Skin epidermis (tissue), 12 donors: ENCODE measurements around the gene CRYBG1.

Experiments used
- H3K27ac ChIP-seq, 21 experiments: fragments of 200-600 bp; sonication (generic) in 11 of 21; one replicate each; pipeline ENCODE4 v1.5.0; 2020; ENCODE audit warnings: mild to moderate bottlenecking in 3 of 21, inconsistent platforms in 2 of 21, moderate library complexity in 2 of 21
- H3K4me3 ChIP-seq, 7 experiments: fragments of 200-600 bp; sonication (generic) in 2 of 7; one replicate each; pipeline ENCODE4 v1.5.0; 2020; ENCODE audit warnings: inconsistent platforms in 2 of 7, mild to moderate bottlenecking in 2 of 7, moderate library complexity in 1 of 7

The CRYBG1 gene

DNA sequence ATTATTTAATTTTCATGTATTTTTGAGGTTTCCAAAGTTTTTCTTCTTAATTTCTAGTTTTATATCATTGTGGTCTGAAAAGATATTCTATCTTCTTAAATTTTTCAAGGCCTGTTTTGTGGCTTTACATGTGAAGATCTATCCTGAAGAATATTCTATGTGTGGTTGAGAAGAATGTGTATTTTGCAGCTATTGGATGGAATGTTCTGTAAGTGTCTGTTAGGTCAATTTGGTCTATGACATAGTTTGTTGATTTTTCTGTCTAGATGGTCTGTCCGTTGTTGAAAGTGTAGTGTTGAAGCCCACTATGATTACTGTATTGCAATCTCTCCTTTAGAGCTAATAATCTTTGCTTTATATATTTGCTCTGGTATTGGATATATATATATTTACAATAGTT, 125.7 kb downstream of the CRYBG1 start:
- no peak overlapping the region for H3K27ac ChIP-seq
- H3K4me3 ChIP-seq = no peak overlapping the region

DNA sequence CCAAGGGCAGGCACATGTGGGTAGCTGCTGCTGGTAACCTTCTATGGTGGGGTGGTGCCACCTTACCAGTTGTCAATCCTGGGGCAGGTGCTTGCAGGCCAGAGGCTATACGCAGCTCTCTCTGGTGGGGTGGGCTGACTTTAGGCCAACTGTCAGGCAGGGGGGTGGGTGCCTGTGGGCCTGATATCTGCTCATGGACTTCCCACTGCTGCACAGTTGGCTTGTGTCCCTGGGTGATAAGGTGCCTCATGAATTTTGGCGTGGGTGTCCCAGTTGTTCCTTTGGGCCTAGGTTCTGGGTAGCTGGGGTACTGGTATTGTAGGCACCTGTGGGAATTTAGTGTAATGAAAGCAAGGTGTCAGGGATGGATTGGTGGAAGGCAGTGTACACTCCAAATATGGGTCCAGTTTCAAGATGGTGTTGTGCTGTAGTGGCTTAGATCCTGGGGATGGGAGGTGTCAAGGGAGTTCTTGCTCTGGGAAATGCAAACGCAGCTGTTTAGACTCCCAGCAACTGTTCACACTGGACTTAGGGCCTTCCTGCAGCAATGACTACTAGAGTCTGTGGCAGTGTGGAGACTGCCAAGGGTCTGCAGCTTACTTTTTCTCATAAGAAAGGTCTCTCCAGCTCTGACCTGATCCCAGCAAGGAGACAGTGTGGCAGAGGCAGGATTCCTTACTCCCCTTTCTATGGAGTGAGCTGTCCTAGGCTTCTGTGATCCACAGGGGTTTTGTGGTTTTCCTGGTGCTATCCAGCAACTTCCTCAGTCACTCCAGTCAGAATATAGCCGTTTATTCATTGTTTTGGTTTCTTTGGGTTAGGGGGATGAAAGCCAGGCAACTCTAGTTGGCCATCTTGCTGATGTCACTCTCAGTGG, 128.2 kb downstream of the CRYBG1 start:
- H3K27ac ChIP-seq = no peak overlapping the region
- no peak overlapping the region for H3K4me3 ChIP-seq

DNA sequence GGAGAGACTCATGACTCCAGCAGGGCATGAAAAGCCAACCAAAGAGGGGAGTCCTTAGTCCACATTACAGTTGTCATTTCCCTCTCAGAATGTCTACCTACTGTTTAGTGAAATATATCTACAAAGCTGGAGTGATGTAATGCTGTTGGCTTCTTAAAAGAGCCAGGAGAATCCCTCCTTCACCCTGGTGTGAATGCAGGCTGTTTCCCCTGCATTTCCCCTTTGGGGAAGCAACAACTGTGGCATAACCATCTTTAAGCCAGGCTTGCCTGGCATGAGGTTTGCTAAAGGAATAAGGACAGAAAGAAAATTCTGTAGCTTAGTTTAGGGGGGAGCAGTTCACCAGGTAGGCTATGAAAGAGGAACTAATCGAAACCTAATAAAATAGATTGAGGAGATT, 129.5 kb downstream of the CRYBG1 start:
- H3K4me3 ChIP-seq = no peak overlapping the region
- H3K27ac ChIP-seq = no peak overlapping the region

DNA sequence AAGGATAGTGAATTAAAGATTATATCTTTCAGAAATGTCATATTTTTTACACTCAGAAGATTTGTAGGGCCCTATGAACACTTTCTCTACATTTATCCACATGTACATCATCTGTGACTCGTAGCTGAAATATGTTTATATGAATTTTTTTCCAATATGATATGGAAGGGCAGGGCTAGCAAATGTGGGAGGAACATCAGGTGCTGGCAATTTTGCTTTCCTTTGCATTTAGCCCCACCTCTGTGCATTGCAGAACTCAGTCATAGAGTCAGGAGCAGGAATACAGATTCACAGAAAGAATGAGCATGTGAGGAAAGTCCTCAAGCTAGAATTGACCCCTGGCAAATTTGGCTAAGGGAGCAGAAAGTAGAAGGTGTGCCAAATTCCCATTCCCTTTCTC, 129.9 kb downstream of the CRYBG1 start:
- Histone ChIP-seq H3K27ac (no peak overlapping the region), H3K4me3 (no peak overlapping the region)

DNA sequence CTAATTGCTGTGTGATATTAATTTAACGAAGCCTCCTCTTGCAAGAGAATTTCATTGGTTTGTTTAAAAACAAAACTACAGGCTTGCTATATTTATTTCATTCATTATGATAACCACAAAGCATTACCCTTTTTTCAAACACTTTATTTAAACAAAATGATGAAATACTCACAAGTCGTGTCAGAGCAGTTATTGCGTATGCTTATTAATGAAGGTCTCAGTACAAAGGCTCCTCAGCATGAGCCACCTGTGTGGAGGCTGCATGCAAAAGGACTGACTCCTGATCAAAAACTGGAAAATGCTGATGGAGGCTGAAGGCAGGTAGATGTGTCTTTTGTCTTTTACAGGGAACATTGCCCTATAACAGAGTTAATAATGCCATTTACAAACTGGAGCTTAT, 130.5 kb downstream of the CRYBG1 start:
- no peak overlapping the region for H3K27ac ChIP-seq
- no peak overlapping the region for H3K4me3 ChIP-seq

DNA sequence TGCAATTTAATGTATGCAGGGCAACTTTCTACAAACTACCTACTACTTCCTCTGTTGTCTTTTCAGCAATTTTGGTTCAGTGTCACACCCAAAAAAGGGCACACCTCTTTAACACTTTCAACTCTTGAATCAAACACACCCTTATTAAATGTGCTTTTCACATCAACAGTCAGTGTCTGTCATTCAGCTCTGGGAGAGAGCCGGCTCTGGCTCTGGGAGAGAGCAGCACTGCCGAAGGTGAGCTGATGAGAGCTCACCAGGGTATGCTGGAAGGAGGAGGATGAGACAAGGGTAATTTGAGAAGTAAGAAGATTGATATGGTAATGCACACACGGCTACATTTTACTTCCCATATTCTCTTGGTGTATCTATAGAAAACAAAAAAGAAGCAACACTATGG, 134.5 kb downstream of the CRYBG1 start:
- peak overlapping the region in 12 of 21 experiments; percentile 3 to 82 (median 44) for H3K27ac ChIP-seq
- H3K4me3 ChIP-seq = peak overlapping the region in 4 of 7 experiments; percentile 3 to 19 (median 14)

DNA sequence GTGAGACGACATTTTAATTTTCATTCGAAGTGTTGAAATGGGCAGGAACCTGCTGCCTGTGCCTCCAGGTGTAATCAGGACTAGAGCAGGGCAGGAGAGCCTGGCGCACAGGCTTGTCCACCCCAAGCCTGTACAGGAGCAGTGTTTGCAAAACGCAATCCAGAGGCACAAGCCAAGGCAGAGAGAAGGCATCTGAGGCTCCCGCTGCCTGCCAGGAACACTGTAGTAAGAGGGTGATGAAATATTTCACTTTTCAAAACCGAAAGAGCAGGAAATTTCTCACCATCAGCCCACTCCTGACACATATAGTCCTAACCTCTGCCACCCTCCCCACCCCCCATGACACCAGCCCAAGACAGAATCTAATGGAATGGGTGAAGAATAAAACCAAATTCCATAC, 136.3 kb downstream of the CRYBG1 start:
- Histone ChIP-seq H3K4me3 (peak overlapping the region in 2 of 7 experiments; percentile 4 to 12), H3K27ac (peak overlapping the region in 18 of 21 experiments; percentile 1 to 82 (median 56))

DNA sequence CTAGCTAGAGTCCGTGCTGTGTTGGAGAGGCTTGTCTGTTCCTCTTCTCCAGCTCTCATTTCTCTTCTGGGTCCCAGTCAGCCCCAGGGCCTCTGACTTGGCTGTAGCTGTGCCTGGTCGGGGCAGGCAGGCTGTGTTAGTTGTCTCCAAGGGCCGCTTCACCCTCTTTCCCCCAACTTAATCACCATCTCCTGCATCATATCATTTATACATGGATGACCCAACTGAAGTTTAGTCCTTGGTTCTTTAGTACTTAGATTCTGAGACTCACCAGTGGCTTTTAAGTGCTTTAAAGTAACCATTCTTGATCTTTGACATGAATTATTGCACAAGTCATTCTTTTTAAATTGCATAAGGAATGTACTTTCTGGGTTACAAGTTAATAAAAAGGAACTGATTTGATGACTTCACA, 141.4 kb downstream of the CRYBG1 start:
- Histone ChIP-seq H3K4me3 (no peak overlapping the region), H3K27ac (peak overlapping the region in 4 of 21 experiments; percentile 34 to 55 (median 52))

DNA sequence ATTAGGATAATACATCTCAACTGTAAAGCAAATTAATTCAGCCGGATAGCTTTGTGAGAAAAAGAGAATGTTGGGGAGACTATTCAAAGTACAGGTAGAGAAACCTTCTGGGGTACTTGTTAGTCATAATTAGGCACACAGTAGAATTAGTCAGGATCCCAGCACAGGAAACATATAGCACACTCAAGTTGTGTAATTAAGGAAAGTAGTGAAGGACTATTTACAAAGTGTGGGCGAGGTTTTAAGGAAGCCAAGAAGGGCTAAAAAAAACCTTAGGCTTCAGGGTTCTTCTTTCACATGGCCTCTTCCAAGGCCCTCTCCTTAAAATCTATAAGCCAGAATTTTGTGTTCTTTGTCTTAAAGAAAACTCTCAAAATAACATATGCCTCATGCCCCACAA, 142.0 kb downstream of the CRYBG1 start:
- Histone ChIP-seq H3K4me3 (no peak overlapping the region), H3K27ac (peak overlapping the region in 8 of 21 experiments; percentile 2 to 55 (median 38))

DNA sequence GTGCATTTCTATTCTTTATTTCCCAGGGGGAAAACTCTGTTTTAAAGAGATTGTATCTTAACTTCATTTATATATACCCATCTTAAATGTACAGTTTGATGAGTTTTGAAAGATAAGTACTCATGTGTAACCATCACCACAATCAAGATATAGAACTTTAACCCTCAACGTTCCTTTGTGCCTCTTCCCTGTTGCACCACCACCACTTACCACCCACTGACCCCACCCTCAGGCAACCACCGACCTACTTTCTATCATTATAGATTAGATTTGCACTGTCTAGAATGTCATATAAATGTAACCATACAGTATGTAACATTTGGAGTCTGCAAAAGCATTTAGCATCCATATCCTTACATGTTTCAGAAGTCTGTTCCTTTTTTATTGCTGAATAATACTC, 147.8 kb downstream of the CRYBG1 start:
- Histone ChIP-seq H3K4me3 (no peak overlapping the region), H3K27ac (no peak overlapping the region)

DNA sequence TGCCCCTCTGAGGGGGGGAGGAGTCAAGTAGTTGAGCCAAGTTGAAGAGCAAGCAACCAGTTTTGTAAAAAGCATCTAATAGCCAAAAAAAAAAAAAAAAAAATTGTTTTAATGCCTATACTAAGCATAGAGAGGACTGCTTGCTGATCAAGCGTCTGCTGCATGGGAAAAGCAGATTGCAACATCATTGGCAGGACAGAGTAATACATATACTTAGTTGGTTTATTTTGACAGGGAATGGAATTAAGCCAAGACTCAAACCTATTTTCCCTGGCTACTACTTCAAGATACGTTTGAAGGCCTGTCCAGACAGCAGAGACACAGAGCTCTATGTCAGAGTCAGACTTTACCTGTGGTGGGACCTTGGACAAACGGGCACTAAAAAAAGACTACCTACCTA, 148.3 kb downstream of the CRYBG1 start:
- no peak overlapping the region for H3K27ac ChIP-seq
- H3K4me3 ChIP-seq = no peak overlapping the region

DNA sequence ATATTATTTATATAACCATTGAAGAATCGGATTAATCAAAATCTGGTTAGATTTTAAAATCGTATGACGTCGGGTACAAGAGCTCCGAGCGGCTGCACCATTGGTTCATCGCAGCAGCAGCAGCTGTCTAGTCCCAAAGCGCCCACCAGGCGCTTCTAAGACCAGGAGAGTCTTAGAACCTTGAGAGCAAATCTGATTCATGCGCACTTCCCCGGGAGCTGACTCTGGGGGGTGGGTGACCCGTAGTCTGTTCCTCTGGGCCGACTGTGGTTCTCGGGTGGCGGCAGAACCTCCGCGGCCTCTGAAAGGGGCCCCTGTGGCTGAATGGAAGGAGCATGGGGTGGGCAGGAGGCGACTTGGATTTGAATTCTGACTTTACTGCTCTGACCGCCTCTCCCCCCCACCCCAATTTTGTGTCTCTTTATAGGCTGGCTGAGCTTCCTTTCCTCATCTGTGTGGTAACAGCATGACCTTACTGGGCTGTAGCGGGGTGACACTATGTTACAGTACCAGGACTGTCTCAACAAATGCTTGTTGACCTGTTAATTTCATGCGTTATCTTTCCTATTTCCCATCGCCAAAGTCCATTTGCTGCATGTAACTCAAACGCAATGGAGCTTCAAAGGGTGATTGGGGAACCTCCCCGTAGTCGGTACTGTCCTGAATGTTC, 149.0 kb downstream of the CRYBG1 start:
- Histone ChIP-seq H3K27ac (peak overlapping the region in 5 of 21 experiments; percentile 14 to 99 (median 53)), H3K4me3 (peak overlapping the region in 6 of 7 experiments; percentile 36 to 78 (median 56))

DNA sequence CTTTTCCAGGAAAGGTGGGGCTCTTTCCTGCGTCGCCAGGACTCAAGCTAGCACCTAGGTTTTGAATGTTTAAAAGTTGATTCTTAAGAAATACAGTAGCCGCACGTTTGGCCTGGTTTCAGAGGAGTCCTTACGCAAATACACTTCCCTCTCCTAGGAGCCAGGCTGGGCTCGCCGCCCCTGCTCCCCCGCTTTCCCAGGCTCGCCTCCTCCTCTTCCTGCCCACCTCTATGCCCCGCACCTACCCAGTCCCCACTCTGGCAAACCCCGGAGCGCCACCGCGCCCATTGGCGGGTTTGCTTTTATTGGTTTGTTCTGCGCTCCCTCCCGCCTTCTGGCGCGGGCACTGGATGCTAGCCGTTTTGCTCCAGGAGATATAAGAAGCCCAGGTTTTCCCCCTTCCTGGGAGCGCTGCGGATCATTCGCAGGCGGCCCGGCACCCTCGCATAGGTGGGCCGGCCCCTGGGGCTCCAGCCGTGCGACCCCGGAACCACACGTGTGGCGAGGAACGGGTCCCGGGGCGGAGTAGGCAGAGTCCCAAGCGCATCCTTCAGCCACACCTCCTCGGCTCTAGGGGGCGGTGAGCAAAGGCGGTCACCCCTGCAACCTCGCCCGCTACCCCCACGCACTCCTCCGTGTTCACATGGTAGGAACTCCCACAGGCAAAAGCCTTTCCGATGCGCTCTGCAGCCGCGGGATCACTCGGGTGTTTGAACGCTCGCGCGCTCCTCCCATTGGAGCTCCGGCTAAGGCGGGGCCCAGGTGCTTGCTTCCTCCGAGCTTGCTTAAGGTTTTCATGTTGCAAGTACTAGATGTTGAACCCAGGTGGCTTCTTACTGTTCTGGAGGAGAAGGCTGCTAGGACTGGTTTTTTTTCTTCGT, 149.8 kb downstream of the CRYBG1 start:
- H3K27ac ChIP-seq = peak overlapping the region in 5 of 21 experiments; percentile 14 to 99 (median 53)

DNA sequence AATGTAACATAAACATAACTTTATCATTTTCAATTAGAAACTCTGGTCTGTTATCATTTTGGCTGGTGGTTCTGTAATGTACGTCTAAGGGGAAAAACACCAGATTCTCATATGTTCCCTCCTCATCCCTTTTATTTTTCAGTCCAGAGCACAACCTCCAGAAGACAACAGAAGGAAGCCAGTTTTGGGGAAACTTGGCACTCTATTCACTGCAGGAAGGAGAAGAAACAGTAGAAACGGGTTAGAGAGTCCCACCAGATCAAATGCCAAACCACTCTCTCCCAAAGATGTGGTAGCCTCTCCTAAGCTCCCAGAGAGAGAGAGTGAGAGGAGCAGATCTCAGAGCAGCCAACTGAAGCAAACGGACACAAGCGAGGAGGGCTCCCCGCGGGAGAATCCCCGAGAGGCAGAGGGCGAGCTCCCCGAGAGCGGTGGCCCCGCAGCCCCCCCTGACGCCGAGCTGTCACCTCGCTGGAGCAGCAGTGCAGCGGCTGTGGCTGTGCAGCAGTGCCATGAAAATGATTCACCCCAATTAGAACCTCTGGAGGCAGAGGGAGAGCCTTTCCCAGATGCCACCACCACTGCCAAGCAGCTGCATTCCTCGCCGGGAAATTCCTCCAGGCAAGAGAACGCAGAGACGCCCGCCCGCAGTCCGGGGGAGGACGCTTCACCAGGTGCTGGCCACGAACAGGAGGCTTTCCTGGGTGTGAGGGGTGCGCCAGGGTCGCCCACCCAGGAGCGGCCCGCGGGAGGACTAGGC, 151.0 kb downstream of the CRYBG1 start:
- peak overlapping the region in 20 of 21 experiments; percentile 88 to 99 (median 95) for H3K27ac ChIP-seq

More for the DNA sequence above, 149.8 kb downstream of the CRYBG1 start:
- H3K4me3 ChIP-seq = peak overlapping the region; percentile 31 to 78 (median 38)

DNA sequence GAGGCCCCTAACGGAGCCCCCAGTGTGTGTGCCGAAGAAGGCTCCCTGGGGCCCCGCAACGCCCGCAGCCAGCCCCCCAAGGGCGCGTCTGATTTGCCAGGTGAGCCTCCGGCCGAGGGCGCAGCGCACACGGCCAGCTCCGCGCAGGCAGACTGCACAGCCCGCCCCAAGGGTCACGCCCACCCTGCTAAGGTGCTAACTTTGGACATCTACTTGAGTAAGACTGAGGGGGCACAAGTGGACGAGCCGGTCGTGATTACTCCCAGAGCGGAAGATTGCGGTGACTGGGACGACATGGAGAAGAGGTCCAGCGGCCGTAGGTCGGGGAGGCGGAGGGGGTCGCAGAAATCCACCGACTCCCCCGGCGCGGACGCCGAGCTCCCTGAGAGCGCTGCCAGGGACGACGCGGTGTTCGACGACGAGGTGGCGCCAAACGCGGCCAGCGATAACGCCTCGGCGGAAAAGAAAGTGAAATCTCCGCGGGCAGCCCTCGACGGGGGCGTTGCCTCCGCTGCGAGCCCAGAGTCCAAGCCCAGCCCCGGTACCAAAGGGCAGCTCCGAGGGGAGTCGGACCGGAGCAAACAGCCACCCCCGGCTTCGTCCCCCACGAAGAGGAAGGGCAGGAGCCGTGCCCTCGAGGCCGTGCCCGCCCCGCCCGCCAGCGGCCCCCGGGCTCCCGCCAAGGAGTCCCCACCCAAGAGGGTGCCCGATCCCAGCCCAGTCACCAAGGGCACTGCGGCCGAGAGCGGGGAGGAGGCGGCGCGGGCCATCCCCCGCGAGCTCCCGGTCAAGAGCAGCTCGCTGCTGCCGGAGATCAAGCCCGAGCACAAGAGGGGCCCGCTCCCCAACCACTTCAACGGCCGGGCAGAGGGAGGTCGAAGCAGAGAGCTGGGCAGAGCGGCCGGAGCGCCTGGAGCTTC, 151.8 kb downstream of the CRYBG1 start:
- Histone ChIP-seq H3K4me3 (peak overlapping the region; percentile 61 to 78 (median 67)), H3K27ac (peak overlapping the region; percentile 72 to 99 (median 95))

More for the DNA sequence above, 151.0 kb downstream of the CRYBG1 start:
- peak overlapping the region; percentile 61 to 78 (median 67) for H3K4me3 ChIP-seq

DNA sequence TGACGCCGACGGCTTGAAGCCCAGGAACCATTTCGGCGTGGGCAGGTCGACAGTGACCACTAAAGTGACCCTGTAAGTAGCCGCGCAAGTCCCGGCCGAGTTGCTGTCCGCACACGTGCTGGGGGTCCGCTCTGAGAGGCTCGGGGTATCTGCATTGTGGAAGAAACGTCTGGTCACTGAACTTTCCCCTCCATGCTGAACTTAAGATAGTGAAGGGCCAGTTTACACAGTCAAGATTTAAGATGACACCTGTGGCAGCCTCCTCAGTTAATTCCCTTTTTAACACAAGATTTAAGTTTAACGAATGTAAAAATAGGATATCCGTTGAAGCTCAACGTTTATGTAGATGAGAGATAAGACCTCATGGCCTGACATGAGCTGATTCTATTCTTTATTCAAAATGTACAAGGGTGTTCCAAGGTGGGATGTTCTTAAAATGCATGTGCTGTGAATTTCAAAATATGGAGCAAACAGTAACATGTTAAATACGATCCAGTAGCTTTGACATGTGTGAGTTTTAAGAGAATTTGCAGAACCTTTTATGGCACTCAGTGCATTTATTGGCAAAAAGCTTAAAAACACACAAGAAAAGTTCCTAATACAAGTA, 152.6 kb downstream of the CRYBG1 start:
- peak overlapping the region; percentile 61 to 78 (median 67) for H3K4me3 ChIP-seq
- peak overlapping the region; percentile 72 to 99 (median 95) for H3K27ac ChIP-seq

DNA sequence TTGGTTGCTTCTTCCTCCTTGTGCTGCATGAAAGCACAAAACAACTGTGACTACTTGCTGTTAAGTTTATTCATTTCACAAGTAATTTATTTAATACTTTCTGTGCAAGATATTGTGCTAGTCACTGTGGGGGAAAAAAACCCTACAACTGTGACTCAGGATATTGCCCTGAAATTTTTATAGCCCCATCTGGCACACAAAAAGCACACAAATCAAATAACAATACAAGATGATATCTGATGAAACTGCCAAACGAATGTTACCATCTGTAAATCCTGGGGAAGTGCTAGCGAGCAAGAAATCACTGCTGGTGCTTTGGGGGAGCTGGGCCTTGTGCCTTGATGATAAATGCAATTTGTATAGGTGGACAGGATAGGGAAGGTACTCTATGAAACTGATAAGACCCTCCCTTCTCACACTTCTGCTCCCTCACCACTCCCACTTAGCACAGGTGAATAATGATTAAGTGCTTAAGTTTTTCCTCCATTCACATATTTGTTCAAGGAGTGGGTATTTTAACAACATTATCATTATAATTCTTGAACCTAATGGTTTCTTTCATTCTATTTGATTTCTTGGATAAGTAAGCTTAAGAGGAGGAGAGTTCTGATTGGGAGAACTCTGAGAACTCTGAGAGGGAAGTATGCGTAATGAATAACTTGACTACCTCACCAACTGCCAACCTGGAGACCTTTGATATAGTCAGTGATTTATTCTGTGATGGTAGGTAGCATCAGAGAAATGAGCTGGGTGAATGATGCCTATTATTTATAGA, 153.5 kb downstream of the CRYBG1 start:
- H3K27ac ChIP-seq = peak overlapping the region in 19 of 21 experiments; percentile 0 to 99 (median 95)
- H3K4me3 ChIP-seq = peak overlapping the region in 5 of 7 experiments; percentile 63 to 78 (median 73)
